GM12878 (cell line): ENCODE measurements around the gene GPM6B. TPM values are rescaled to one million over a fixed set of nuclear protein-coding genes. Genes with fewer than 3 reads are reported as not detected.

Experiments
- ATAC-seq: fragments of 200-7000 bp; cut with Tn5 transposase; 3 replicates; pipeline ENCODE4 v1.9.1; 2020; ENCODE audit warnings: mild to moderate bottlenecking, moderate library complexity
- BruUV-seq: library from RNA; stranded (reverse); fragments of 400-500 nt; replicated peaks from 2 replicates; lab custom pipeline; 2021; lab: Mats Ljungman, UMichigan
- CTCF ChIA-PET: fragments of 300-600 bp; sonication (Branson Sonifier 250); formaldehyde crosslinking; extraction: SDS; loops from one replicate; lab custom pipeline; 2021; ENCODE audit warnings: inconsistent platforms; lab: Yijun Ruan, JAX
- POLR2A ChIA-PET: fragments of 350-600 bp; formaldehyde crosslinking; extraction: SDS; loops from one replicate; lab custom pipeline; 2021; ENCODE audit warnings: inconsistent platforms; lab: Charles Lee
- RAD21 ChIA-PET: fragments of 300-600 bp; sonication (Branson Sonifier 250); formaldehyde crosslinking; loops from one replicate; lab custom pipeline; 2023; ENCODE audit warnings: antibody characterized with exemption; ENCODE audit not compliant: unreplicated experiment; lab: Charles Lee
- SMC1A ChIA-PET: fragments of 300-600 bp; sonication (Branson Sonifier 250); formaldehyde crosslinking; loops from one replicate; lab custom pipeline; 2023; ENCODE audit not compliant: unreplicated experiment, uncharacterized antibody; lab: Charles Lee
- DNase-seq: peaks from one replicate; pipeline ENCODE4 v3.0.0-alpha.2; 2011; ENCODE audit warnings: low read depth, low spot score
- FAIRE-seq: peaks from 3 replicates; lab custom pipeline; 2011; peaks lifted over from hg19 to GRCh38; lab: Jason Lieb, UNC
- H2AFZ ChIP-seq: 2 replicates; pipeline ENCODE4 v1.6.0; 2011; ENCODE audit warnings: low read depth, low read length, control low read depth; ENCODE audit not compliant: control insufficient read depth
- H3K27ac ChIP-seq: 2 replicates; pipeline ENCODE4 v1.5.1; 2011; ENCODE audit warnings: control low read depth; ENCODE audit not compliant: control insufficient read depth, insufficient read depth
- H3K27me3 ChIP-seq, 2 experiments: replicated peaks in 1 of 2; 2 replicates each; pipeline versions ENCODE4 v1.6.0 to v1.6.1; 2011; ENCODE audit warnings: low read length in 1 of 2; ENCODE audit not compliant: control insufficient read depth in 2 of 2, insufficient read depth in 2 of 2
- H3K36me3 ChIP-seq, 2 experiments: 2 replicates each; pipeline ENCODE4 v1.5.1; 2011; ENCODE audit warnings: low read length in 1 of 2; ENCODE audit not compliant: control insufficient read depth in 2 of 2, insufficient read depth in 2 of 2
- H3K4me1 ChIP-seq: 2 replicates; pipeline ENCODE4 v1.6.1; 2011; ENCODE audit warnings: mild to moderate bottlenecking, low read length, moderate library complexity, mixed read lengths; ENCODE audit not compliant: control insufficient read depth, insufficient read depth
- H3K4me2 ChIP-seq: 2 replicates; pipeline ENCODE4 v1.6.0; 2011; ENCODE audit warnings: control low read depth; ENCODE audit not compliant: control insufficient read depth, insufficient read depth
- H3K4me3 ChIP-seq: fragments of 200-600 bp; sonication (generic); 2 replicates; pipeline ENCODE4 v1.5.1; 2016
- H3K79me2 ChIP-seq: 2 replicates; pipeline ENCODE4 v1.6.0; 2011; ENCODE audit warnings: low read length; ENCODE audit not compliant: control insufficient read depth, insufficient read depth
- H3K9ac ChIP-seq: 2 replicates; pipeline ENCODE4 v1.8.0; 2011; ENCODE audit warnings: low read length, control low read depth, mixed read lengths; ENCODE audit not compliant: control insufficient read depth, insufficient read depth
- H3K9me3 ChIP-seq: replicated peaks from 3 replicates; pipeline ENCODE4 v1.5.1; 2011; ENCODE audit warnings: mild to moderate bottlenecking, low read length; ENCODE audit not compliant: control insufficient read depth, insufficient read depth
- H4K20me1 ChIP-seq: 2 replicates; pipeline ENCODE4 v1.6.0; 2011; ENCODE audit not compliant: control insufficient read depth, insufficient read depth
- CHD1 ChIP-seq: IDR thresholded peaks from 2 replicates; pipeline ENCODE4 v1.6.1; 2012; ENCODE audit warnings: low read depth, low read length, improper control_type of control experiment
- ETV6 ChIP-seq, 2 experiments: fragments of 450-650 bp in 1 of 2; IDR thresholded peaks in 1 of 2; conservative IDR thresholded peaks in 1 of 2; 2 replicates each; pipeline ENCODE4 v1.6.1; 2014; ENCODE audit warnings: antibody characterized with exemption in 1 of 2, borderline replicate concordance in 1 of 2, low read depth in 1 of 2, mild to moderate bottlenecking in 1 of 2, moderate library complexity in 1 of 2
- EZH2 ChIP-seq: IDR thresholded peaks from 2 replicates; pipeline ENCODE4 v1.6.1; 2012; ENCODE audit warnings: low read depth, mild to moderate bottlenecking, control low read depth, inconsistent platforms, low read length, borderline replicate concordance; ENCODE audit not compliant: control insufficient read depth
- IKZF2 ChIP-seq, 2 experiments: fragments of 450-650 bp; IDR thresholded peaks; 2 replicates each; pipeline ENCODE4 v1.6.1; 2017; ENCODE audit warnings: mild to moderate bottlenecking in 2 of 2, moderate library complexity in 2 of 2
- KAT2A ChIP-seq: conservative IDR thresholded peaks from 2 replicates; pipeline ENCODE4 v1.6.1; 2011; ENCODE audit warnings: low read depth, low read length; ENCODE audit not compliant: control insufficient read depth
- MXI1 ChIP-seq: fragments of 150-350 bp; IDR thresholded peaks from 2 replicates; pipeline ENCODE4 v1.6.1; 2011; ENCODE audit warnings: low read depth, mild to moderate bottlenecking, inconsistent platforms, low read length, improper control_type of control experiment
- MYB ChIP-seq: fragments of 150-350 bp; IDR thresholded peaks from 2 replicates; pipeline ENCODE4 v1.6.1; 2014; ENCODE audit warnings: mild to moderate bottlenecking, low read depth, low read length, borderline replicate concordance
- NR2C2 ChIP-seq: IDR thresholded peaks from 2 replicates; pipeline ENCODE4 v1.6.1; 2011; ENCODE audit warnings: borderline replicate concordance, low read depth; ENCODE audit not compliant: control insufficient read depth, insufficient read length
- PAX5 ChIP-seq: IDR thresholded peaks from 2 replicates; pipeline ENCODE4 v1.6.1; 2011; ENCODE audit warnings: low read depth, low read length, borderline replicate concordance
- POU2F2 ChIP-seq: IDR thresholded peaks from 3 replicates; pipeline ENCODE4 v1.6.1; 2011; ENCODE audit warnings: low read depth, mild to moderate bottlenecking, low read length, borderline replicate concordance
- STAT1 ChIP-seq: fragments of 450-650 bp; conservative IDR thresholded peaks from 2 replicates; pipeline ENCODE4 v1.6.1; 2014; ENCODE audit warnings: antibody characterized with exemption, mild to moderate bottlenecking
- TCF7 ChIP-seq: IDR thresholded peaks from 2 replicates; pipeline ENCODE4 v1.6.1; 2014; ENCODE audit warnings: antibody characterized with exemption, borderline replicate concordance
- YBX1 ChIP-seq: fragments of 450-650 bp; IDR thresholded peaks from 2 replicates; pipeline ENCODE4 v1.6.1; 2016; ENCODE audit warnings: antibody characterized with exemption
- YY1 ChIP-seq: IDR thresholded peaks from 2 replicates; pipeline ENCODE4 v1.6.1; 2011; ENCODE audit warnings: low read depth, mild to moderate bottlenecking, low read length
- WGBS: methylation state at CpG from one replicate; pipeline ENCODE4 v1.1.6; 2016; ENCODE audit warnings: low lambda C conversion rate; ENCODE audit not compliant: insufficient replicate concordance, insufficient coverage; ENCODE audit errors: missing lambda C conversion rate; 5-methylcytosine and 5-hydroxymethylcytosine counted together
- in situ Hi-C: fragments of 300-500 bp; cut with MboI; formaldehyde crosslinking; loops from 9 replicates; pipeline ENCODE4 v1.14.3; 2018; ENCODE audit warnings: mixed read lengths
- intact Hi-C: fragments of 100-400 bp; cut with micrococcal nuclease; formaldehyde crosslinking; loops from one replicate; pipeline ENCODE4 v1.14.2; 2022; ENCODE audit not compliant: unreplicated experiment
- polyA plus RNA-seq, 11 experiments: library from polyadenylated mRNA; depleted of rRNA in 4 of 11; unstranded in 6 of 11; stranded (reverse) in 5 of 11; fragments of >200 nt; fragmentation: Nextera tagmentation in 4 of 11; fragmentation: Illumina TruSeq in 1 of 11; extraction: Ambion mirVana in 4 of 11; extraction: Trizol in 1 of 11; gene quantifications; 1 replicate in 1 of 11; 2 replicates in 10 of 11; pipeline versions ENCODE4 v1.2.1 to v1.2.3, GENCODE V29; 2011 to 2016; ENCODE audit warnings: inconsistent platforms in 2 of 11, missing spikeins in 2 of 11, low read depth in 1 of 11
- total RNA-seq, 4 experiments: library from RNA; depleted of rRNA in 3 of 4; stranded (reverse); fragments of >200 nt in 3 of 4; fragmentation: Illumina TruSeq in 1 of 4; extraction: Trizol in 1 of 4; gene quantifications; 2 replicates each; pipeline versions ENCODE4 v1.2.1 to v1.2.3, GENCODE V29; 2013 to 2021
- TF ChIP-seq, protein P1 (sequence below): fragments of 450-650 bp; IDR thresholded peaks from 2 replicates; pipeline ENCODE4 v1.6.1; 2014; ENCODE audit warnings: mild to moderate bottlenecking
- TF ChIP-seq, protein P2 (sequence below), 3 experiments: IDR thresholded peaks in 2 of 3; conservative IDR thresholded peaks in 1 of 3; 2 replicates each; pipeline ENCODE4 v1.5.1; 2011; ENCODE audit warnings: low read depth in 3 of 3, low read length in 3 of 3, mild to moderate bottlenecking in 3 of 3, control low read depth in 2 of 3, moderate library complexity in 2 of 3, inconsistent platforms in 1 of 3, mixed read lengths in 1 of 3; ENCODE audit not compliant: control insufficient read depth in 2 of 3, insufficient read depth in 1 of 3; ENCODE audit errors: extremely low read depth in 1 of 3

GPM6B gene
- total and polyA plus RNA-seq, 10 of the 15 experiments (the other 5 are each of a cell fraction or from before 2014, with no cell fraction given), result 0.01 to 2.6 (median 0.37) TPM; not detected in 2

- Histone ChIP-seq H3K4me1 (no peaks in the 10 kb centered on the region), H3K79me2 (no peaks in the 10 kb centered on the region), H4K20me1 (no peaks in the 10 kb centered on the region), H3K27me3 (0 out of 4 replicates have a peak, but pooled peaks cover 0 to 6% of the 10 kb centered on the region in 2 experiments), H2AFZ (no peak overlapping the region), H3K36me3 (no peaks in the 10 kb centered on the region), H3K27ac (no peak overlapping the region), H3K4me2 (no peak overlapping the region), H3K9ac (no peak overlapping the region), H3K4me3 (no peak overlapping the region), H3K9me3 (no peaks in the 10 kb centered on the region; the same call in 2 of the 3 replicates)
- TF ChIP-seq YY1 (no peak), KAT2A (no peak), CHD1 (no peak), TCF7 (no peak), POU2F2 (no peak), NR2C2 (no peak), MXI1 (no peak), MYB (no peak), YBX1 (no peak), EZH2 (no peak), IKZF2 (IDR thresholded peaks at IDR 0.05) (no peak), STAT1 (no peak), PAX5 (no peak), ETV6 (conservative IDR thresholded peaks at IDR 0.05 in 1 of 2, IDR thresholded peaks at IDR 0.05 in 1 of 2; ENCODE audit: borderline replicate concordance in 1 of 2, low read depth in 1 of 2) (no peak)
- TF ChIP-seq, protein P1, sequence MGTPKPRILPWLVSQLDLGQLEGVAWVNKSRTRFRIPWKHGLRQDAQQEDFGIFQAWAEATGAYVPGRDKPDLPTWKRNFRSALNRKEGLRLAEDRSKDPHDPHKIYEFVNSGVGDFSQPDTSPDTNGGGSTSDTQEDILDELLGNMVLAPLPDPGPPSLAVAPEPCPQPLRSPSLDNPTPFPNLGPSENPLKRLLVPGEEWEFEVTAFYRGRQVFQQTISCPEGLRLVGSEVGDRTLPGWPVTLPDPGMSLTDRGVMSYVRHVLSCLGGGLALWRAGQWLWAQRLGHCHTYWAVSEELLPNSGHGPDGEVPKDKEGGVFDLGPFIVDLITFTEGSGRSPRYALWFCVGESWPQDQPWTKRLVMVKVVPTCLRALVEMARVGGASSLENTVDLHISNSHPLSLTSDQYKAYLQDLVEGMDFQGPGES, result no peak
- TF ChIP-seq, protein P2, sequence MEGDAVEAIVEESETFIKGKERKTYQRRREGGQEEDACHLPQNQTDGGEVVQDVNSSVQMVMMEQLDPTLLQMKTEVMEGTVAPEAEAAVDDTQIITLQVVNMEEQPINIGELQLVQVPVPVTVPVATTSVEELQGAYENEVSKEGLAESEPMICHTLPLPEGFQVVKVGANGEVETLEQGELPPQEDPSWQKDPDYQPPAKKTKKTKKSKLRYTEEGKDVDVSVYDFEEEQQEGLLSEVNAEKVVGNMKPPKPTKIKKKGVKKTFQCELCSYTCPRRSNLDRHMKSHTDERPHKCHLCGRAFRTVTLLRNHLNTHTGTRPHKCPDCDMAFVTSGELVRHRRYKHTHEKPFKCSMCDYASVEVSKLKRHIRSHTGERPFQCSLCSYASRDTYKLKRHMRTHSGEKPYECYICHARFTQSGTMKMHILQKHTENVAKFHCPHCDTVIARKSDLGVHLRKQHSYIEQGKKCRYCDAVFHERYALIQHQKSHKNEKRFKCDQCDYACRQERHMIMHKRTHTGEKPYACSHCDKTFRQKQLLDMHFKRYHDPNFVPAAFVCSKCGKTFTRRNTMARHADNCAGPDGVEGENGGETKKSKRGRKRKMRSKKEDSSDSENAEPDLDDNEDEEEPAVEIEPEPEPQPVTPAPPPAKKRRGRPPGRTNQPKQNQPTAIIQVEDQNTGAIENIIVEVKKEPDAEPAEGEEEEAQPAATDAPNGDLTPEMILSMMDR (IDR thresholded peaks at IDR 0.05 in 2 of 3, conservative IDR thresholded peaks at IDR 0.05 in 1 of 3; ENCODE audit: control insufficient read depth in 2 of 3, extremely low read depth in 1 of 3, insufficient read depth in 1 of 3, low read depth in 3 of 3, low read length in 3 of 3), result no peak
- CTCF ChIA-PET, result interaction anchor here (0.9 kb wide), 1 partner anchor 291 kb away, joined by 3 read pairs; no protein-coding TSS in a partner anchor
- POLR2A ChIA-PET, result no interaction called here
- intact Hi-C loops, result no loop called here
- SMC1A ChIA-PET, result interaction anchor here (1.2 to 1.6 kb wide), 2 partner anchors 41 to 54 kb away, joined by 3 to 6 read pairs; no protein-coding TSS in a partner anchor
- BruUV-seq, result no TSS peak
- no peak for DNase-seq
- RAD21 ChIA-PET, result no interaction called here
- 30% methylated on average over 6 of the region's 6 CpGs for WGBS
- no peak for ATAC-seq
- in situ Hi-C loops, result no loop called here
- FAIRE-seq, result no peak
These were observed 13.8 kb downstream of the GPM6B start for GRCh38 chrX:13803116-13803515.
